ENCODE measurements around the gene NELFE. TPM values are rescaled to one million over a fixed set of nuclear protein-coding genes. Genes with fewer than 3 reads are reported as not detected.

NELFE gene
- total and polyA plus RNA-seq, 2 of the 13 experiments (the other 11 are each of a cell fraction or from before 2014, with no cell fraction given), result 51.3 to 69.8 TPM

GRCh38 chr6:31958741-31959739 lies at the start of gene NELFE, which contains the start of gene SKIC2 (continued):
- TF ChIP-seq ZNF792 (CRISPR knock-in tag; IDR thresholded peaks at IDR 0.05), result peak; percentile 96
- TF ChIP-seq FOXA3 (CRISPR knock-in tag; IDR thresholded peaks at IDR 0.05), result peak; percentile 45
- no peak; the same call in none of the 2 replicates for TF ChIP-seq KLF9 (CRISPR knock-in tag; IDR thresholded peaks at IDR 0.05; ENCODE audit: low read depth)
- TF ChIP-seq FOXP4 (CRISPR knock-in tag; IDR thresholded peaks at IDR 0.05), result peak; percentile 75
- TF ChIP-seq FOXJ3 (CRISPR knock-in tag; IDR thresholded peaks at IDR 0.05; ENCODE audit: borderline replicate concordance), result peak; percentile 90; the same call in 1 of the 2 replicates
- TF ChIP-seq KDM2A (CRISPR knock-in tag; IDR thresholded peaks at IDR 0.05; ENCODE audit: borderline replicate concordance, low read depth), result peak; percentile 99
- no peak; the same call in 1 of the 2 replicates for TF ChIP-seq ZNF414 (CRISPR knock-in tag; IDR thresholded peaks at IDR 0.05)
- TF ChIP-seq ZNF335 (CRISPR knock-in tag; IDR thresholded peaks at IDR 0.05), result peak; percentile 96
- TF ChIP-seq DPF2 (CRISPR knock-in tag; IDR thresholded peaks at IDR 0.05; ENCODE audit: borderline replicate concordance, low read depth), result 0 out of 2 replicates have a peak, but pooled peaks have one; percentile 43
- TF ChIP-seq ZNF619 (CRISPR knock-in tag; IDR thresholded peaks at IDR 0.05), result no peak
- TF ChIP-seq ZNF326 (CRISPR knock-in tag; IDR thresholded peaks at IDR 0.05; ENCODE audit: borderline replicate concordance), result no peak
- peak; percentile 90 for TF ChIP-seq DR1 (CRISPR knock-in tag; IDR thresholded peaks at IDR 0.05)
- no peak for TF ChIP-seq ZNF343 (CRISPR knock-in tag; IDR thresholded peaks at IDR 0.05)
- TF ChIP-seq RFX3 (CRISPR knock-in tag; IDR thresholded peaks at IDR 0.05), result peak; percentile 79
- TF ChIP-seq SAFB2 (CRISPR knock-in tag; IDR thresholded peaks at IDR 0.05; ENCODE audit: borderline replicate concordance, low read depth), result peak; percentile 29; the same call in 1 of the 2 replicates
- TF ChIP-seq POLR2AphosphoS5 (IDR thresholded peaks at IDR 0.05; ENCODE audit: low read depth, low read length), result peak; percentile 82
- TF ChIP-seq, protein P1, sequence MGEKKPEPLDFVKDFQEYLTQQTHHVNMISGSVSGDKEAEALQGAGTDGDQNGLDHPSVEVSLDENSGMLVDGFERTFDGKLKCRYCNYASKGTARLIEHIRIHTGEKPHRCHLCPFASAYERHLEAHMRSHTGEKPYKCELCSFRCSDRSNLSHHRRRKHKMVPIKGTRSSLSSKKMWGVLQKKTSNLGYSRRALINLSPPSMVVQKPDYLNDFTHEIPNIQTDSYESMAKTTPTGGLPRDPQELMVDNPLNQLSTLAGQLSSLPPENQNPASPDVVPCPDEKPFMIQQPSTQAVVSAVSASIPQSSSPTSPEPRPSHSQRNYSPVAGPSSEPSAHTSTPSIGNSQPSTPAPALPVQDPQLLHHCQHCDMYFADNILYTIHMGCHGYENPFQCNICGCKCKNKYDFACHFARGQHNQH (CRISPR knock-in tag; IDR thresholded peaks at IDR 0.05), result peak; percentile 84
- no peak for TF ChIP-seq ZNF780A (CRISPR knock-in tag; IDR thresholded peaks at IDR 0.05)
- TF ChIP-seq ISL2 (CRISPR knock-in tag; IDR thresholded peaks at IDR 0.05), result peak; percentile 94
- no peak for TF ChIP-seq SMARCC2 (IDR thresholded peaks at IDR 0.05)
- TF ChIP-seq FUBP1 (CRISPR knock-in tag; IDR thresholded peaks at IDR 0.05; ENCODE audit: borderline replicate concordance), result no peak
- peak; percentile 99 for TF ChIP-seq NCOR1 (IDR thresholded peaks at IDR 0.05; ENCODE audit: borderline replicate concordance, low read length)
- TF ChIP-seq ZNF776 (CRISPR knock-in tag; IDR thresholded peaks at IDR 0.05), result no peak
- TF ChIP-seq ZNF33A (CRISPR knock-in tag; IDR thresholded peaks at IDR 0.05; ENCODE audit: borderline replicate concordance), result no peak
- TF ChIP-seq CEBPB (IDR thresholded peaks at IDR 0.05; ENCODE audit: borderline replicate concordance, low read depth, low read length), result no peak; the same call in 1 of the 2 replicates
